Endodermal cell (in vitro differentiated cells): ENCODE data around the gene GATAD2A. TPM values are rescaled to one million over a fixed set of nuclear protein-coding genes. Genes with fewer than 3 reads are reported as not detected.

Experiments
- DNase-seq: peaks from one replicate; pipeline ENCODE4 v3.0.0-alpha.2; 2017
- H3K27ac ChIP-seq: 2 replicates; pipeline ENCODE4 v1.5.1; 2013; ENCODE audit warnings: mild to moderate bottlenecking, low read depth, low read length, moderate library complexity
- H3K27me3 ChIP-seq: 2 replicates; pipeline ENCODE4 v1.6.1; 2013; ENCODE audit warnings: mild to moderate bottlenecking, low read length, moderate library complexity; ENCODE audit not compliant: insufficient read depth, control insufficient read depth, poor library complexity, severe bottlenecking
- H3K36me3 ChIP-seq: 2 replicates; pipeline ENCODE4 v1.7.0; 2013; ENCODE audit warnings: mild to moderate bottlenecking, low read length, moderate library complexity; ENCODE audit not compliant: control insufficient read depth, insufficient read depth
- H3K4me1 ChIP-seq: one replicate; pipeline ENCODE4 v1.7.0; 2013; ENCODE audit warnings: low read length; ENCODE audit not compliant: control insufficient read depth, insufficient read depth
- H3K4me3 ChIP-seq: 2 replicates; pipeline ENCODE4 v1.5.1; 2013; ENCODE audit warnings: mild to moderate bottlenecking, low read length, moderate library complexity
- H3K9ac ChIP-seq: 2 replicates; pipeline ENCODE4 v1.6.1; 2013; ENCODE audit warnings: mild to moderate bottlenecking, low read length, moderate library complexity; ENCODE audit not compliant: poor library complexity, severe bottlenecking; ENCODE audit errors: extremely low read depth
- H3K9me3 ChIP-seq: 2 replicates; pipeline ENCODE4 v1.6.1; 2013; ENCODE audit warnings: mild to moderate bottlenecking, low read length, moderate library complexity; ENCODE audit not compliant: control insufficient read depth
- H3K27ac Mint-ChIP-seq: 2 replicates; pipeline ENCODE4 v1.8.0; 2020; ENCODE audit warnings: mixed read lengths
- H3K27me3 Mint-ChIP-seq: 2 replicates; pipeline ENCODE4 v1.8.0; 2021; ENCODE audit warnings: mild to moderate bottlenecking, mixed read lengths; ENCODE audit not compliant: insufficient read depth
- H3K36me3 Mint-ChIP-seq: 2 replicates; pipeline ENCODE4 v1.8.0; 2020; ENCODE audit warnings: low read depth, mixed read lengths
- H3K4me1 Mint-ChIP-seq: 2 replicates; pipeline ENCODE4 v1.8.0; 2020; ENCODE audit warnings: mixed read lengths
- H3K4me3 Mint-ChIP-seq: 2 replicates; pipeline ENCODE4 v1.8.0; 2020; ENCODE audit warnings: mild to moderate bottlenecking, moderate library complexity, mixed read lengths
- H3K9me3 Mint-ChIP-seq: 2 replicates; pipeline ENCODE4 v1.8.0; 2020; ENCODE audit warnings: mild to moderate bottlenecking, mixed read lengths
- WGBS, 2 experiments: methylation state at CpG; one replicate each; pipeline versions ENCODE4 v1.1.5 to v1.1.7; 2013; ENCODE audit warnings: missing lambda C conversion rate in 2 of 2, mixed read lengths in 1 of 2; ENCODE audit not compliant: insufficient coverage in 1 of 2, insufficient read length in 1 of 2; 5-methylcytosine and 5-hydroxymethylcytosine counted together
- total RNA-seq, 2 donors: library from RNA; stranded (reverse); fragmentation: NEBNext Ultra II Directional in 1 of 2; extraction: Animal tissue kit (Norgen Biotek cat#: 25700) in 1 of 2; gene quantifications; 2 replicates in 1 of 2; 3 replicates in 1 of 2; pipeline ENCODE4 v1.2.1, GENCODE V29; 2021
- TF ChIP-seq, protein P1 (sequence below): fragments of 200-600 bp; sonication (generic); conservative IDR thresholded peaks from 2 replicates; pipeline ENCODE4 v1.5.0; 2021; ENCODE audit warnings: antibody characterized with exemption, mild to moderate bottlenecking

GATAD2A gene
- total RNA-seq, 2 donors from 2014 or later: 115 to 126 TPM

DNA sequence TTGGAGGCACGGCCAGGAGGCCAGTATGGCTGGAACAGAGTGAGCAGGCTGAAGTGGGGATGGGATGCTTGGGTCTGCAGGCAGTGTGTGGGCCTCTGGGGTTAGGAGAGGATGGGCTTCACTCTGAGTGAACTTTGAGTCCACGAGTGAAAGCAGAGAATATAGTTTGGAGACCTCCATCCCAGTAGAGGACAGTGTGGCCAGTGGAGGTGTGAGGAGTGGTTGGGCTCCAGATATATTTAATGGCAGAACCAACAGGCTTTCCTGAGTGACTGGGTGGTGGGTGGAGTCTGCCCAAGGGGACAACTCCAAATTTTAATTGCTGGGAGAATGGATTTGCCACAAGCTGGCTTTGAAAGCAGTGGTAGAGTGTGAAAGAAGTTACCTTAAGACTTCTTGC, 27.3 kb downstream of the GATAD2A start:
- Histone ChIP-seq H3K9ac (no peak overlapping the region), H3K27ac (no peak overlapping the region), H3K4me3 (no peak overlapping the region), H3K27me3 (no peaks in the 10 kb centered on the region), H3K4me1 (no peaks in the 10 kb centered on the region), H3K9me3 (no peaks in the 10 kb centered on the region), H3K36me3 (peaks cover 22% of the 10 kb centered on the region)
- TF ChIP-seq, protein P1, sequence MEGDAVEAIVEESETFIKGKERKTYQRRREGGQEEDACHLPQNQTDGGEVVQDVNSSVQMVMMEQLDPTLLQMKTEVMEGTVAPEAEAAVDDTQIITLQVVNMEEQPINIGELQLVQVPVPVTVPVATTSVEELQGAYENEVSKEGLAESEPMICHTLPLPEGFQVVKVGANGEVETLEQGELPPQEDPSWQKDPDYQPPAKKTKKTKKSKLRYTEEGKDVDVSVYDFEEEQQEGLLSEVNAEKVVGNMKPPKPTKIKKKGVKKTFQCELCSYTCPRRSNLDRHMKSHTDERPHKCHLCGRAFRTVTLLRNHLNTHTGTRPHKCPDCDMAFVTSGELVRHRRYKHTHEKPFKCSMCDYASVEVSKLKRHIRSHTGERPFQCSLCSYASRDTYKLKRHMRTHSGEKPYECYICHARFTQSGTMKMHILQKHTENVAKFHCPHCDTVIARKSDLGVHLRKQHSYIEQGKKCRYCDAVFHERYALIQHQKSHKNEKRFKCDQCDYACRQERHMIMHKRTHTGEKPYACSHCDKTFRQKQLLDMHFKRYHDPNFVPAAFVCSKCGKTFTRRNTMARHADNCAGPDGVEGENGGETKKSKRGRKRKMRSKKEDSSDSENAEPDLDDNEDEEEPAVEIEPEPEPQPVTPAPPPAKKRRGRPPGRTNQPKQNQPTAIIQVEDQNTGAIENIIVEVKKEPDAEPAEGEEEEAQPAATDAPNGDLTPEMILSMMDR: no peak
- Mint-ChIP-seq H3K4me3 (no peak overlapping the region), H3K27me3 (no peaks in the 10 kb centered on the region), H3K9me3 (no peaks in the 10 kb centered on the region), H3K4me1 (peaks cover 2% of the 10 kb centered on the region), H3K27ac (no peak overlapping the region), H3K36me3 (peaks cover 18% of the 10 kb centered on the region)
- no peak for DNase-seq
- WGBS, 2 experiments: 94 to 97% methylated on average over 2 of the region's 2 CpGs

- Histone ChIP-seq H3K27me3 (no peaks in the 10 kb centered on the region), H3K36me3 (peaks cover 19% of the 10 kb centered on the region), H3K4me1 (no peaks in the 10 kb centered on the region), H3K9me3 (no peaks in the 10 kb centered on the region), H3K4me3 (no peak overlapping the region), H3K27ac (no peak overlapping the region), H3K9ac (no peak overlapping the region)
- TF ChIP-seq, protein P1: no peak
- no peaks in the 10 kb centered on the region for H3K9me3 Mint-ChIP-seq
- WGBS, 2 experiments: 80 to 93% methylated on average over 1 to 3 of the region's 3 CpGs
- no peak for DNase-seq
- peaks cover 17% of the 10 kb centered on the region for H3K36me3 Mint-ChIP-seq
- no peaks in the 10 kb centered on the region for H3K27me3 Mint-ChIP-seq
- no peak overlapping the region for H3K4me3 Mint-ChIP-seq
- H3K27ac Mint-ChIP-seq: no peak overlapping the region
- peaks cover 2% of the 10 kb centered on the region for H3K4me1 Mint-ChIP-seq
Observed at GRCh38 chr19:19433666-19434213, 28.3 kb downstream of the GATAD2A start.

- H3K4me3 Mint-ChIP-seq: no peak overlapping the region
- 94 to 96% methylated on average over 7 to 8 of the region's 8 CpGs for WGBS, 2 experiments
- H3K27ac Mint-ChIP-seq: no peak overlapping the region
- no peak for DNase-seq
- H3K27me3 Mint-ChIP-seq: no peaks in the 10 kb centered on the region
- Histone ChIP-seq H3K36me3 (peaks cover 19% of the 10 kb centered on the region), H3K4me1 (no peaks in the 10 kb centered on the region), H3K27me3 (no peaks in the 10 kb centered on the region), H3K9me3 (no peaks in the 10 kb centered on the region), H3K27ac (no peak overlapping the region), H3K9ac (no peak overlapping the region), H3K4me3 (no peak overlapping the region)
- peaks cover 17% of the 10 kb centered on the region for H3K36me3 Mint-ChIP-seq
- TF ChIP-seq, protein P1: no peak
- H3K9me3 Mint-ChIP-seq: no peaks in the 10 kb centered on the region
- H3K4me1 Mint-ChIP-seq: peaks cover 2% of the 10 kb centered on the region
Observed at GRCh38 chr19:19434483-19435045, 29.1 kb downstream of the GATAD2A start.
